Hematopoietic multipotent progenitor cell treated with erythropoietin and hydrocortisone succinate and interleukin-3 and kit ligand, for 17 days (in vitro differentiated cells): ENCODE measurements around the gene KLK12.

ENCODE experiments used
- DNase-seq: peaks from one replicate; pipeline ENCODE4 v3.0.0-alpha.2; 2015; ENCODE audit warnings: low spot score

The KLK12 gene

GRCh38 chr19:50981587-50982146 lies 53.1 kb downstream of the KLK12 start:
- no peak for DNase-seq

DNA sequence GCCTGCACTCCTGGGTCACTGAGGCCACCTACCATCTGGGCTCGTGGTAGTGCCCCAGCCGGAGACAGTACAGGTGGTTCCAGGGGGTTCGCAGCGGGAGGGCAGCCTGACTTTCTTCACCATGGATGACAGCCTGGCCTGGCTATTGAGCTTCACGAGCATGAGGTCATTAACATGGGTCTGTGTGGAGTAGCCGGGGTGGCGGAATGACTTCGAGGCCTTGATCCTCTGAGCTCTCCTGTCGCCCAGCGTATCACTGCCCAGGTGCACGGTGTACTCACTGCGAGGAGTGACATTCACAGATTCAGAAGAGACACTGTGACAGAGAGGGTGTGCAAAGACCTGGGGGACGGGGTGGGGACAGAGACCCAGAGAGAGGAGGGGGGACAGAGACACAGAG lies 54.6 kb downstream of the KLK12 start:
- no peak for DNase-seq

- DNase-seq: no peak
These were observed 55.0 kb downstream of the KLK12 start for GRCh38 chr19:50979758-50980157.
